H9 (cell line): ENCODE data around the gene BTG3. TPM values are rescaled to one million over a fixed set of nuclear protein-coding genes. Genes with fewer than 3 reads are reported as not detected.

ENCODE experiments used
- DNase-seq: peaks from one replicate; pipeline ENCODE4 v3.0.0-alpha.2; 2017
- H2AFZ ChIP-seq: one replicate; pipeline ENCODE4 v1.6.1; 2013; ENCODE audit warnings: mild to moderate bottlenecking, low read length, control low read depth, moderate library complexity
- H2AK5ac ChIP-seq: 2 replicates; pipeline ENCODE4 v1.6.1; 2013; ENCODE audit warnings: low read length, control low read depth, mixed read lengths; ENCODE audit not compliant: insufficient read length
- H2BK120ac ChIP-seq: one replicate; pipeline ENCODE4 v1.6.1; 2013; ENCODE audit warnings: low read depth, mild to moderate bottlenecking, low read length, control low read depth, inconsistent platforms; ENCODE audit not compliant: poor library complexity, severe bottlenecking
- H2BK12ac ChIP-seq: 2 replicates; pipeline ENCODE4 v1.6.1; 2013; ENCODE audit warnings: low read length, control low read depth, mixed read lengths, low read depth; ENCODE audit not compliant: insufficient read length
- H2BK15ac ChIP-seq: 2 replicates; pipeline ENCODE4 v1.6.1; 2013; ENCODE audit warnings: low read depth, low read length, control low read depth
- H2BK20ac ChIP-seq: one replicate; pipeline ENCODE4 v1.6.1; 2013; ENCODE audit warnings: low read depth, mild to moderate bottlenecking, low read length, control low read depth, inconsistent platforms; ENCODE audit not compliant: poor library complexity, severe bottlenecking
- H2BK5ac ChIP-seq: 2 replicates; pipeline ENCODE4 v1.6.1; 2013; ENCODE audit warnings: low read length, control low read depth, mixed read lengths; ENCODE audit not compliant: insufficient read length
- H3K14ac ChIP-seq: 2 replicates; pipeline ENCODE4 v1.6.1; 2013; ENCODE audit warnings: low read length, control low read depth; ENCODE audit not compliant: insufficient read depth
- H3K18ac ChIP-seq: 2 replicates; pipeline ENCODE4 v1.6.1; 2013; ENCODE audit warnings: low read depth, mild to moderate bottlenecking, mixed read lengths, low read length, control low read depth; ENCODE audit not compliant: insufficient read length
- H3K23ac ChIP-seq: 2 replicates; pipeline ENCODE4 v1.6.1; 2013; ENCODE audit warnings: low read length, control low read depth, mixed read lengths, low read depth; ENCODE audit not compliant: insufficient read length
- H3K23me2 ChIP-seq: 2 replicates; pipeline ENCODE4 v1.6.1; 2013; ENCODE audit warnings: low read depth, mild to moderate bottlenecking, mixed read lengths, low read length, control low read depth; ENCODE audit not compliant: insufficient read length, poor library complexity, severe bottlenecking
- H3K27ac ChIP-seq: 2 replicates; pipeline ENCODE4 v1.5.1; 2013; ENCODE audit warnings: low read length, control low read depth, mixed read lengths, low read depth; ENCODE audit not compliant: insufficient read length
- H3K27me3 ChIP-seq: 2 replicates; pipeline ENCODE4 v1.6.1; 2013; ENCODE audit warnings: low read length, control low read depth, inconsistent platforms; ENCODE audit not compliant: insufficient read depth
- H3K4ac ChIP-seq: 2 replicates; pipeline ENCODE4 v1.6.1; 2013; ENCODE audit warnings: low read depth, mild to moderate bottlenecking, control low read depth, inconsistent platforms, low read length, moderate library complexity
- H3K4me1 ChIP-seq: 2 replicates; pipeline ENCODE4 v1.6.1; 2013; ENCODE audit warnings: low read length, control low read depth, inconsistent platforms; ENCODE audit not compliant: insufficient read depth
- H3K4me2 ChIP-seq: 2 replicates; pipeline ENCODE4 v1.6.1; 2013; ENCODE audit warnings: low read length, control low read depth, mixed read lengths; ENCODE audit not compliant: insufficient read length, insufficient read depth
- H3K56ac ChIP-seq: 2 replicates; pipeline ENCODE4 v1.6.1; 2013; ENCODE audit warnings: low read depth, mild to moderate bottlenecking, mixed read lengths, low read length, control low read depth; ENCODE audit not compliant: insufficient read length
- H3K79me1 ChIP-seq: 2 replicates; pipeline ENCODE4 v1.6.1; 2013; ENCODE audit warnings: low read depth, mild to moderate bottlenecking, moderate library complexity, low read length, control low read depth, inconsistent platforms; ENCODE audit not compliant: insufficient read depth, poor library complexity, severe bottlenecking
- H3K79me2 ChIP-seq: 2 replicates; pipeline ENCODE4 v1.6.1; 2013; ENCODE audit warnings: low read length, control low read depth, inconsistent platforms; ENCODE audit not compliant: insufficient read depth
- H3K9ac ChIP-seq: 2 replicates; pipeline ENCODE4 v1.6.1; 2013; ENCODE audit warnings: low read length, control low read depth, mixed read lengths; ENCODE audit not compliant: insufficient read length; ENCODE audit errors: extremely low read depth
- H3K9me3 ChIP-seq: one replicate; pipeline ENCODE4 v1.6.1; 2013; ENCODE audit warnings: low read depth, low read length, inconsistent platforms; ENCODE audit not compliant: control insufficient read depth
- H3T11ph ChIP-seq: one replicate; pipeline ENCODE4 v1.6.1; 2013; ENCODE audit warnings: mild to moderate bottlenecking, low read length, control low read depth, inconsistent platforms
- H4K20me1 ChIP-seq: one replicate; pipeline ENCODE4 v1.6.1; 2013; ENCODE audit not compliant: control insufficient read depth, insufficient read length, insufficient read depth
- H4K5ac ChIP-seq: 2 replicates; pipeline ENCODE4 v1.6.1; 2013; ENCODE audit warnings: low read depth, mild to moderate bottlenecking, mixed read lengths, low read length, control low read depth; ENCODE audit not compliant: insufficient read length
- H4K8ac ChIP-seq: replicated peaks from 2 replicates; pipeline ENCODE4 v1.6.1; 2013; ENCODE audit warnings: low read length, control low read depth, mixed read lengths, low read depth; ENCODE audit not compliant: insufficient read length
- H4K91ac ChIP-seq: 2 replicates; pipeline ENCODE4 v1.6.1; 2013; ENCODE audit warnings: low read depth, mild to moderate bottlenecking, moderate library complexity, mixed read lengths, low read length, control low read depth; ENCODE audit not compliant: insufficient read length
- H3K27ac Mint-ChIP-seq, 3 experiments: 2 replicates in 2 of 3; 3 replicates in 1 of 3; pipeline ENCODE4 v1.8.0; 2020 to 2021; ENCODE audit warnings: mixed read lengths in 3 of 3, mild to moderate bottlenecking in 1 of 3, moderate library complexity in 1 of 3
- H3K27me3 Mint-ChIP-seq: 2 replicates; pipeline ENCODE4 v1.8.0; 2021; ENCODE audit warnings: low read depth, mild to moderate bottlenecking, moderate library complexity, mixed read lengths
- H3K36me3 Mint-ChIP-seq, 3 experiments: 2 replicates in 2 of 3; 3 replicates in 1 of 3; pipeline ENCODE4 v1.8.0; 2020 to 2021; ENCODE audit warnings: low read depth in 3 of 3, mixed read lengths in 3 of 3; ENCODE audit not compliant: insufficient read depth in 1 of 3
- H3K4me1 Mint-ChIP-seq, 2 experiments: 2 replicates each; pipeline ENCODE4 v1.8.0; 2020; ENCODE audit warnings: mixed read lengths in 2 of 2
- H3K4me3 Mint-ChIP-seq, 2 experiments: 2 replicates in 1 of 2; 3 replicates in 1 of 2; pipeline ENCODE4 v1.8.0; 2020 to 2021; ENCODE audit warnings: mild to moderate bottlenecking in 2 of 2, mixed read lengths in 2 of 2, moderate library complexity in 1 of 2
- H3K9me3 Mint-ChIP-seq, 2 experiments: 2 replicates in 1 of 2; 3 replicates in 1 of 2; pipeline ENCODE4 v1.8.0; 2020; ENCODE audit warnings: mild to moderate bottlenecking in 2 of 2, mixed read lengths in 2 of 2, moderate library complexity in 1 of 2
- WGBS: extraction: QIAGEN DNeasy Blood & Tissue Kit; methylation state at CpG from one replicate; pipeline ENCODE4 v1.1.7; 2013; ENCODE audit warnings: missing lambda C conversion rate, low lambda C conversion rate, mixed read lengths; ENCODE audit not compliant: insufficient read length; ENCODE audit errors: extremely low coverage; 5-methylcytosine and 5-hydroxymethylcytosine counted together
- total RNA-seq: library from RNA; stranded (reverse); gene quantifications from 2 replicates; pipeline ENCODE4 v1.2.1, GENCODE V29; 2021
- TF ChIP-seq, protein P1 (sequence below): fragments of 200-600 bp; sonication (generic); conservative IDR thresholded peaks from 3 replicates; pipeline ENCODE4 v1.8.0; 2021; ENCODE audit warnings: antibody characterized with exemption, mild to moderate bottlenecking

BTG3 gene
- total RNA-seq, 1 experiment from 2014 or later = 32.2 TPM

DNA sequence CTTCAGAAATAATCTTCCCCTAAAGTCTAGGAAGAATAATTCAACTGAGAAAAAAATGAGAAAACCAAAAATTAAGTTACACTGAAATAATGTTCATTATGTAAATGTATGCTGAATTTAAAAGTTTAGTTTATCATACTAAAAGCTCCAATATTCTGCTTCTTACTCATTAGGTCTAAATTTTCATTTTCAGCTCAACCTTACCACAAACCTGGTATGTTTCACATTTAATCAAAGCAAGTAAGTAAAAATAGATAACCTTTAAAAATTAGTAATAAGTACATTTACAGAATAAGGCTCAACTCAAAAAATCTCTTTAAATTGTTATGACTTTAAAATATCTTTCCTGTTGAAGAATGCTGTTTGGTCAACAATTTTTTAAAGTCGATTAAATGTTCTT, 15.0 kb downstream of the BTG3 start:
- Histone ChIP-seq H2AFZ (no peak overlapping the region), H4K20me1 (peaks cover 2% of the 10 kb centered on the region), H4K91ac (no peak overlapping the region), H3K79me2 (0 out of 2 replicates have a peak, but pooled peaks cover 1% of the 10 kb centered on the region), H3T11ph (no peak overlapping the region), H3K14ac (no peak overlapping the region), H4K8ac (no peak overlapping the region), H2BK5ac (no peak overlapping the region), H2BK15ac (no peak overlapping the region), H3K23me2 (no peaks in the 10 kb centered on the region), H2BK12ac (no peak overlapping the region), H2AK5ac (no peak overlapping the region), H3K9me3 (no peaks in the 10 kb centered on the region), H3K4ac (no peak overlapping the region), H3K4me1 (no peaks in the 10 kb centered on the region), H3K18ac (no peak overlapping the region), H4K5ac (no peak overlapping the region), H3K23ac (no peak overlapping the region), H3K4me2 (no peak overlapping the region), H2BK20ac (no peak overlapping the region), H3K79me1 (no peaks in the 10 kb centered on the region), H2BK120ac (no peak overlapping the region), H3K27ac (no peak overlapping the region), H3K9ac (no peak overlapping the region), H3K56ac (no peak overlapping the region), H3K27me3 (no peaks in the 10 kb centered on the region)
- no peaks in the 10 kb centered on the region for H3K27me3 Mint-ChIP-seq
- DNase-seq = no peak
- no peak overlapping the region for H3K27ac Mint-ChIP-seq
- H3K4me3 Mint-ChIP-seq = no peak overlapping the region
- H3K4me1 Mint-ChIP-seq = peaks cover 0 to 2% of the 10 kb centered on the region in 2 experiments; a peak in 1 of 4 replicates
- H3K36me3 Mint-ChIP-seq = peaks cover 29 to 80% (median 69%) of the 10 kb centered on the region in 3 experiments
- TF ChIP-seq, protein P1, sequence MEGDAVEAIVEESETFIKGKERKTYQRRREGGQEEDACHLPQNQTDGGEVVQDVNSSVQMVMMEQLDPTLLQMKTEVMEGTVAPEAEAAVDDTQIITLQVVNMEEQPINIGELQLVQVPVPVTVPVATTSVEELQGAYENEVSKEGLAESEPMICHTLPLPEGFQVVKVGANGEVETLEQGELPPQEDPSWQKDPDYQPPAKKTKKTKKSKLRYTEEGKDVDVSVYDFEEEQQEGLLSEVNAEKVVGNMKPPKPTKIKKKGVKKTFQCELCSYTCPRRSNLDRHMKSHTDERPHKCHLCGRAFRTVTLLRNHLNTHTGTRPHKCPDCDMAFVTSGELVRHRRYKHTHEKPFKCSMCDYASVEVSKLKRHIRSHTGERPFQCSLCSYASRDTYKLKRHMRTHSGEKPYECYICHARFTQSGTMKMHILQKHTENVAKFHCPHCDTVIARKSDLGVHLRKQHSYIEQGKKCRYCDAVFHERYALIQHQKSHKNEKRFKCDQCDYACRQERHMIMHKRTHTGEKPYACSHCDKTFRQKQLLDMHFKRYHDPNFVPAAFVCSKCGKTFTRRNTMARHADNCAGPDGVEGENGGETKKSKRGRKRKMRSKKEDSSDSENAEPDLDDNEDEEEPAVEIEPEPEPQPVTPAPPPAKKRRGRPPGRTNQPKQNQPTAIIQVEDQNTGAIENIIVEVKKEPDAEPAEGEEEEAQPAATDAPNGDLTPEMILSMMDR = no peak
- no peaks in the 10 kb centered on the region for H3K9me3 Mint-ChIP-seq
- WGBS = no CpG with 5 or more reads among the region's 1 CpG
